ENCODE results near the gene INHBE.
A peak's percentile ranks its signal among the peaks of the same experiment; 100 is the strongest.
"Not testable (repeated sequence)": the region's sequence is repeated elsewhere in the genome, so short reads cannot be mapped to it uniquely, and the experiment has no call there.

INHBE gene

DNA sequence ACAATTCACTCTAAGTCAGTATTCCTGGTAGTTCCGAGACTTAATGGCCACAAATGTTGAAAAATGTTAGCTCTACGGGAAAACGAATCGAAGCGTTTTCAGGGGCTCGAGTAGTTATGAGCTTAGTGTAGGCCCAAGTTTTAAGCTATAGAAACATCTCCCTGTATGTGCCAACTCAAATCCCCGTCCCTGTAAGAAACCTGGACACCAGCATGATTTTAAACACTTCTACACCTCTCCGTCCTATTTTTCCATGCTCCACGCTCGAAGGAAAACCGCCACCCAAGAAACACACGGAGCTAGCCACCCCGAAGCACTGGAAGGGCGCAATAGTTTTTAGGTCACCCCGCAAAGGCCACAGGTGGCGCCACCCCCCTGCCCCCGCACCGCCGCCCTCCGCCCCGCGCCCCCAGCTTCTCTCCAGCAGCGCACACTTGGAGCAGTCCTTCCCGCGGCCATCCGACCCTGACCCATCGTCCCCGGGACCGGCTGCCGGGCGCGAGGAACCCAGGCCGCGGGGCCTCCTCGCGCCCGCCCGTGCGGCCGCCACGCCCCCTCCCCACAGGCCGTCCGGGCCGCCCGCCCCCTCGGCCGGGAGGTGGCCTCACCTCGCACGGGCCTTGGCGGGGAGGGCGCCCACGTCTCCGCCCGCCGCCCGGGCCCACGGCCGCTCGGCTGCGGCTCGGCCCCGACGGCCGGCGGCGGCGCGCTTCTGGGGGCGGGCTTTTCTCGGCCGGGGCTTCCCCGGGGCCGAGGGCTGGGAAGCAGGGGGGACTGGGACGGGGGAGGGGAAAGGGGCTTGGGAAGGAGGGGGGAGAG is 24.8 kb upstream of the INHBE start:
- Histone ChIP-seq H3K36me3 (ENCODE audit: insufficient read depth, low read length) (no peaks in the 10 kb centered on the region), H3K9ac (ENCODE audit: low read length) (peak overlapping the region; percentile 62), H3K4me3 (ENCODE audit: low read depth in 1 of 2, low read length in 2 of 2) (peak overlapping the region; percentile 52 to 58), H3K27ac (ENCODE audit: low read depth, low read length) (peak overlapping the region; percentile 84), H3K27me3 (ENCODE audit: control insufficient read depth in 1 of 2, insufficient read depth in 2 of 2, low read length in 2 of 2) (no peaks in the 10 kb centered on the region), H3K4me1 (ENCODE audit: insufficient read depth, low read length) (peaks cover 15% of the 10 kb centered on the region), H3K9me3 (ENCODE audit: low read length) (no peaks in the 10 kb centered on the region)

DNA sequence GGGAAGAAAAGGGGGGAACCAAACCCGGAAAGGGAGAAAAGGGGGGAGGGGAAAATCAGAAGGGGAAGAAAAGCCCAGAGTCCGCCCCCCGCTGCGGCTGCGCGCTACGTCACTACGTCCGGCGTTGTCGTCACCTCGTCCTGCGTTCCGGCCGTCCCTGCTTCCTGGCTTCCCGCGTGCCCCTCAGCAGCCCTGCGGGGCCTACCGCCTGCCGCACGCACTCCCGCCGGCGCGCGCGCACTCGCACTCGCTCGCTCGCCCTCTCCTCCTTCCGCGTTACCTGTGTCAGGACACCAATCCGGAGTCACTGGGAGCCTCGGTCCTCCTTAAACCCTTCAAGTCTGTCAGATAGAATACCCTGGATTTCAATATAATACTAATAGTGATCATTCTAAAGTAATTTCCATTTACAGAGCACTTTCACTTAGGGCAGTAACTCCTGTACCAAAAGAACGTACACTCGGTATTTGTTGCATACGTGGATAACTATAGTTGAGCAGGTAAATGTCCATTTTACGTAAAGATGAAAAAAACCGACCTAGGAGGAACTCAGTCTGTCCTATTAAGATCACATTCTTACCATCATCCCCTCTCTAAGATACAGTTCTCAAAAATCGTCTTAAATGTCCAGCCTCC is 24.1 kb upstream of the INHBE start, which contains the start of gene R3HDM2:
R3HDM2 (minus strand) TSS at position 113 of the 636 bp plus-strand sequence. CDS start 120,615 bp downstream, outside the sequence.
- H3K36me3 ChIP-seq (ENCODE audit: insufficient read depth, low read length), result no peaks in the 10 kb centered on the region
- H3K9ac ChIP-seq (ENCODE audit: low read length), result peak within 1 kb of the TSS; percentile 78
- peak within 1 kb of the TSS; percentile 52 to 58 for H3K4me3 ChIP-seq (ENCODE audit: low read depth in 1 of 2, low read length in 2 of 2)
- H3K9me3 ChIP-seq (ENCODE audit: low read length), result no peaks in the 10 kb centered on the region
- peak within 1 kb of the TSS; percentile 84 for H3K27ac ChIP-seq (ENCODE audit: low read depth, low read length)
- no peaks in the 10 kb centered on the region for H3K27me3 ChIP-seq (ENCODE audit: control insufficient read depth in 1 of 2, insufficient read depth in 2 of 2, low read length in 2 of 2)
- H3K4me1 ChIP-seq (ENCODE audit: insufficient read depth, low read length), result peaks cover 15% of the 10 kb centered on the region

DNA sequence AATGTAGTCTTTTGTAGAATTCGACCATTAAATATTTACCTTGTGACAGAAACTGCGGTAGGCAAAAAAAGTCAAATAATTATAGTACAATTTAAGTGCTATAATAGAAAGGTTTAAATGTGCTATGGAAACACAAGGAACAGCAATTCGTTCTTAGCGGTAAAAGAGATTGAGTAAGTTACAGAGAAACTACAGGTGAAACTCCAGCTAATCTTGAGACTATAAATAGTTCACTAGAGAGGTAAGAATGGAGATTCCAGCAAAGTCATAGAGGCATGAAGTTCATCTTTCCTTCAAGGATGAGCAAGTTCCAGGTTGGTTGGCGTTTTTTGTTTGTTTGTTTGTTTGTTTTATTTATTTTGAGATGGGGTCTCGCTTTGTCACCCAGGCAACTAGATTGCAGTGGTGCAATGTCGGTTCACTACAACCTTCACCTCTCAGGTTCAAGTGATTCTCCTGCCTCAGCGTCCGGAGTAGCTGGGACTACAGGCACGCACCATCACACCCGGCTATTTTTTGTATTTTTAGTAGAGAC is 23.4 kb upstream of the INHBE start:
- Histone ChIP-seq H3K9ac (ENCODE audit: low read length) (peak overlapping the region; percentile 78), H3K4me3 (ENCODE audit: low read depth in 1 of 2, low read length in 2 of 2) (peak overlapping the region in 1 of 2 donors; percentile 58)

DNA sequence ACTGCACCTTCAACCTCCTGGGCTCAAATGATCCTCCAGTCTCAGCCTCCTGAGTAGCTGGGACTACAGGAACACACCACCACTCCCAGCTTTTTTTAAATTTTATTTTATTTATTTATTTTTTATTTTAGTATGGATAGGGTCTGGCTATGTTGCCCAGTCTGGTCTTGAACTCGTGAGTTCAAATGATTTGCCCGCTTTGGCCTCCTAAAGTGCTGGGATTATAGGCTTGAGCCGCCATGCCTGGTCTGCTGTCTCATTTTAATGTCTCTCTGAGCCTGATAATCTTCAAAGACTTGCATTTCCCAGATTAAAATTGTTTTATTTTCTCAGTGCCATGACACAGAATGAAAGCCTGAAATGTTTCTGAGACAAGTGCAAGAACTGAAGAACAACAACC is 21.7 kb upstream of the INHBE start:
- no peaks in the 10 kb centered on the region for H3K9me3 ChIP-seq (ENCODE audit: low read length)
- H3K36me3 ChIP-seq (ENCODE audit: insufficient read depth, low read length), result no peaks in the 10 kb centered on the region
- no peak overlapping the region for H3K9ac ChIP-seq (ENCODE audit: low read length)
- H3K27ac ChIP-seq (ENCODE audit: low read depth, low read length), result no peak overlapping the region
- no peak overlapping the region for H3K4me3 ChIP-seq (ENCODE audit: low read depth in 1 of 2, low read length in 2 of 2)
- peaks cover 15% of the 10 kb centered on the region for H3K4me1 ChIP-seq (ENCODE audit: insufficient read depth, low read length)
- H3K27me3 ChIP-seq (ENCODE audit: control insufficient read depth in 1 of 2, insufficient read depth in 2 of 2, low read length in 2 of 2), result no peaks in the 10 kb centered on the region

More for the DNA sequence above, 23.4 kb upstream of the INHBE start:
- Histone ChIP-seq H3K27ac (ENCODE audit: low read depth, low read length) (peak overlapping the region; percentile 84), H3K27me3 (ENCODE audit: control insufficient read depth in 1 of 2, insufficient read depth in 2 of 2, low read length in 2 of 2) (no peaks in the 10 kb centered on the region), H3K9me3 (ENCODE audit: low read length) (no peaks in the 10 kb centered on the region), H3K4me1 (ENCODE audit: insufficient read depth, low read length) (peaks cover 15% of the 10 kb centered on the region), H3K36me3 (ENCODE audit: insufficient read depth, low read length) (no peaks in the 10 kb centered on the region)

DNA sequence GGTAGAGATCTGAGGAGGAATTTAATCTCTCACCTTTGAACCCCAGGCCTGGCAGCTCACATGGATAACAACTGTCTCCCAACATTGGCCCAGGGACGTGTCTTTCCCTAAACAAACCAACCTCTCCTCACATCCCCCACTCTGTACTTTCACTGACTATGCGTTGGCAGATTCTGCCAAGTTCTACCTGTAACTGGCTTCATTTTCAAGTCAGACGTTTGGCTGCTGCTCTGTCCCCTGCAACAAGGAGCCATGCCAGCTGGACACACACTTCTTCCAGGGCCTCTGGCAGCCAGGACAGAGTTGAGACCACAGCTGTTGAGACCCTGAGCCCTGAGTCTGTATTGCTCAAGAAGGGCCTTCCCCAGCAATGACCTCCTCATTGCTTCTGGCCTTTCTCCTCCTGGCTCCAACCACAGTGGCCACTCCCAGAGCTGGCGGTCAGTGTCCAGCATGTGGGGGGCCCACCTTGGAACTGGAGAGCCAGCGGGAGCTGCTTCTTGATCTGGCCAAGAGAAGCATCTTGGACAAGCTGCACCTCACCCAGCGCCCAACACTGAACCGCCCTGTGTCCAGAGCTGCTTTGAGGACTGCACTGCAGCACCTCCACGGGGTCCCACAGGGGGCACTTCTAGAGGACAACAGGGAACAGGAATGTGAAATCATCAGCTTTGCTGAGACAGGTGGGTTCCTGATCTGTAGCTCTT is 20.4 kb upstream of the INHBE start, which contains the start of gene INHBC:
INHBC (plus strand) TSS at position 268 of the 707 bp plus-strand sequence; CDS start at position 371, 103 bp downstream.
- Histone ChIP-seq H3K27ac (ENCODE audit: low read depth, low read length) (no peak within 1 kb of the TSS), H3K9ac (ENCODE audit: low read length) (no peak within 1 kb of the TSS), H3K36me3 (ENCODE audit: insufficient read depth, low read length) (no peaks in the 10 kb centered on the region), H3K27me3 (ENCODE audit: control insufficient read depth in 1 of 2, insufficient read depth in 2 of 2, low read length in 2 of 2) (no peaks in the 10 kb centered on the region), H3K4me3 (ENCODE audit: low read depth in 1 of 2, low read length in 2 of 2) (no peak within 1 kb of the TSS), H3K4me1 (ENCODE audit: insufficient read depth, low read length) (peaks cover 8% of the 10 kb centered on the region), H3K9me3 (ENCODE audit: low read length) (no peaks in the 10 kb centered on the region)

DNA sequence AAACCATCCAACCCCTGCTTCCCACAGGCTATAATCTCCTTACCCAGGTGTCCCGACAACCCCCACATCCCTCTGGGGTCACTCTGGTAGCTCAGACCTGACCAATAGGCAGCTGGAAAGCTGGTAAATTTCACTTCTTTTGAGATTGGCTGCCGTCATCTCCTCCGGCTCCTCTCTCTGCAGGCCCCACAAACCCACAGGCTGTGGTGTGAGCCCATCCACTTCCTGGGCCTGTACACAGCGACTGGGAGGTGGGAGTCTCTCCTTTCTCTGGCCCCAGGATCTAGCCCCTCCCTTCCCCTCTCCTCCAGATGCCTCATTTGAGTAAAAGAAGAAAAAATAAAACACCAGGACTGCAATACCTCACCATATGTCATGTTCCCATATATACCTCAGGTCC is 19.8 kb upstream of the INHBE start:
- Histone ChIP-seq H3K9ac (ENCODE audit: low read length) (no peak overlapping the region), H3K27ac (ENCODE audit: low read depth, low read length) (no peak overlapping the region), H3K27me3 (ENCODE audit: control insufficient read depth in 1 of 2, insufficient read depth in 2 of 2, low read length in 2 of 2) (no peaks in the 10 kb centered on the region), H3K4me1 (ENCODE audit: insufficient read depth, low read length) (peaks cover 5% of the 10 kb centered on the region), H3K9me3 (ENCODE audit: low read length) (no peaks in the 10 kb centered on the region), H3K4me3 (ENCODE audit: low read depth in 1 of 2, low read length in 2 of 2) (no peak overlapping the region), H3K36me3 (ENCODE audit: insufficient read depth, low read length) (no peaks in the 10 kb centered on the region)

- no peak overlapping the region for H3K27ac ChIP-seq (ENCODE audit: low read depth, low read length)
- no peaks in the 10 kb centered on the region for H3K4me1 ChIP-seq (ENCODE audit: insufficient read depth, low read length)
- H3K9ac ChIP-seq (ENCODE audit: low read length), result no peak overlapping the region
Measured at GRCh38 chr12:57438400-57438799, 16.7 kb upstream of the INHBE start.

DNA sequence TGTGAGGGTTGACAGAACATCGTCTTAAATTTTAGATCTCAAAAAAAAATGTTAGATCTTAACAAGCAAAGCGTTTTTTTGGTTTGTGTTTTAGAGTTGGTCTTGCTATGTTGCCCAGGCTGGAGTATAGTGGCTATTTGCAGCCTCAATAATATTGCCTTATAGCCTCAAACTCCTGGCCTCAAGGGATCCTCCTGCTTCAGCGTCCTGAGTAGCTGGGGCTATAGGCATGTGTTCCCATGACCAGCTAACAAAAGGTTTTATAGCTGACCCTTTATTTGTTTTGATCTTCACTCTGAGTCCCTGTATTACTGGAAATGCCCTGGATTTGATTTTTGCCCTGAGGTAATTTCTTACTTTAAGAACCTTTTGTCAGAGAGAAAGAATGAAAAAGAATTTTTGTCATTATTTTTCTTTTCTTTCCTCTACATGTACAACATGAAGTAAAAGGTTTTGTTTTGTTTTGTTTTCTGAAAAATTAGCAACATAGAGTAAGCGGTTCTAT is 15.3 kb upstream of the INHBE start:
- Histone ChIP-seq H3K9ac (ENCODE audit: low read length) (no peak overlapping the region), H3K36me3 (ENCODE audit: insufficient read depth, low read length) (no peaks in the 10 kb centered on the region), H3K27ac (ENCODE audit: low read depth, low read length) (no peak overlapping the region), H3K9me3 (ENCODE audit: low read length) (no peaks in the 10 kb centered on the region), H3K4me1 (ENCODE audit: insufficient read depth, low read length) (no peaks in the 10 kb centered on the region), H3K27me3 (ENCODE audit: control insufficient read depth in 1 of 2, insufficient read depth in 2 of 2, low read length in 2 of 2) (no peaks in the 10 kb centered on the region), H3K4me3 (ENCODE audit: low read depth in 1 of 2, low read length in 2 of 2) (no peak overlapping the region)

More at GRCh38 chr12:57438400-57438799, 16.7 kb upstream of the INHBE start:
- Histone ChIP-seq H3K27me3 (ENCODE audit: control insufficient read depth in 1 of 2, insufficient read depth in 2 of 2, low read length in 2 of 2) (no peaks in the 10 kb centered on the region), H3K36me3 (ENCODE audit: insufficient read depth, low read length) (no peaks in the 10 kb centered on the region), H3K4me3 (ENCODE audit: low read depth in 1 of 2, low read length in 2 of 2) (no peak overlapping the region), H3K9me3 (ENCODE audit: low read length) (no peaks in the 10 kb centered on the region)

DNA sequence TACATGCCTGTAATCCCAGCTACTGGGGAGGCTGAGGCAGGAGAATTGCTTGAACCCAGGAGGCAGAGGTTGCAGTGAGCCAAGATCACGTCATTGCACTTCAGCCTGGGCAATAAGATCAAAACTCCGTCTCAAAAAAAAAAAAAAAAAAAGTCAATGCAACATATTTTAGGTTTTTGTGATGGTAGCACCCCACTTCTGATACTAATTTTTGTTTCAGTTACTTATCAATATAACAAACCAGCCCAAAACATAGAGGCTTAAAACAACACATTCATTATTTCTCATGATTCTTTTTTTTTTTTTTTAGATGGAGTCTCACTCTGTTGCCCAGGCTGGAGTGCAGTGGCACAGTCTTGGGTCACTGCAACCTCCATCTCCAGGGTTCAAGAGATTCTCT is 13.7 kb upstream of the INHBE start:
- not testable (repeated sequence) for H3K4me1 ChIP-seq (ENCODE audit: insufficient read depth, low read length)

DNA sequence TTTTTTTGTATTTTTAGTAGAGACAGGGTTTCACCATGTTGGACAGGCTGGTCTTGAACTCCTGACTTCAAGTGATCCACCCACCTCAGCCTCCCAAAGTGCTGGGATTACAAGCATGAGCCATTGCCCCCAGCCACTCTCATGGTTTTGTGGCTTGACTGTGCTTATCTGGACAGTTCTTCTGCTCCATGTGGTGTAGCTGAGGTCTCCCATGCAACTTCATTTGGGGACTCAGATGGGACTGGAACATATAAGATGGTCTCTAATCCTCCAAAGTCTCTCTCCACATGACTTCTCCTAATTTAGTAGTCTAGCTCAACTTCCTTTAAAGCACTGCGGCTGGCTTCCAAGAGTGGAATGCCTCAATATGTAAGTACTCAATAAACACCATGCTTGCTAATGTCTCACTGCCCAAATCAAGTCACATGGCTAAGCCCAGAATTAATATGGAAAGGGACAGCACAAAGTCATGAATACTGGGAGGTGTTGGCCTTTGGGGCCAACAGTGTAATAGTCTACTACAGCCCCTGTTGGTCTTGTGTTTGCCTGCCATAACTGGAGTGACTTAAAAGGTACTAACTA is 13.2 kb upstream of the INHBE start:
- Histone ChIP-seq H3K27ac (ENCODE audit: low read depth, low read length) (no peak overlapping the region), H3K9ac (ENCODE audit: low read length) (no peak overlapping the region), H3K27me3 (ENCODE audit: control insufficient read depth in 1 of 2, insufficient read depth in 2 of 2, low read length in 2 of 2) (no peaks in the 10 kb centered on the region), H3K9me3 (ENCODE audit: low read length) (no peaks in the 10 kb centered on the region), H3K36me3 (ENCODE audit: insufficient read depth, low read length) (no peaks in the 10 kb centered on the region), H3K4me1 (ENCODE audit: insufficient read depth, low read length) (no peaks in the 10 kb centered on the region), H3K4me3 (ENCODE audit: low read depth in 1 of 2, low read length in 2 of 2) (no peak overlapping the region)

More for the DNA sequence above, 13.7 kb upstream of the INHBE start:
- H3K36me3 ChIP-seq (ENCODE audit: insufficient read depth, low read length); H3K27ac ChIP-seq (ENCODE audit: low read depth, low read length); H3K4me3 ChIP-seq (ENCODE audit: low read depth in 1 of 2, low read length in 2 of 2); H3K27me3 ChIP-seq (ENCODE audit: control insufficient read depth in 1 of 2, insufficient read depth in 2 of 2, low read length in 2 of 2); H3K9me3 ChIP-seq (ENCODE audit: low read length); H3K9ac ChIP-seq (ENCODE audit: low read length): not testable (repeated sequence)

DNA sequence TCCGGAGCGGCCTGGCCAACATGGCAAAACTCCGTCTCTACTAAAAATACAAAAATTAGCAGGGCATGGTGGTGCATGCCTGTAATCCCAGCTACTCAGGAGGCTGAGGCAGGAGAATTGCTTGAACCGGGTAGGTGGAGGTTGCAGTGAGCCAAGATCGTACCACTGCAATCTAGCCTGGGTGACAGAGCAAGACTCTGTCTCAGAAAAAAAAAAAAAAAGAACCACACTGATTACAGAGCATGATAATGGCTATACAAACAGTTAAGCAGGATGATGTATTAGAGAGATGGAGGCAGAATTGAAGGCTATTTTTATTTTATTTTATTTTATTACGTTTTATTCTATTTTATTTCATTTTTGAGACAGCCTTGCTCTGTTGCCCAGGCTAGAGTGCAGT is 10.8 kb upstream of the INHBE start:
- H3K27ac ChIP-seq (ENCODE audit: low read depth, low read length); H3K36me3 ChIP-seq (ENCODE audit: insufficient read depth, low read length); H3K4me1 ChIP-seq (ENCODE audit: insufficient read depth, low read length); H3K4me3 ChIP-seq (ENCODE audit: low read depth in 1 of 2, low read length in 2 of 2); H3K27me3 ChIP-seq (ENCODE audit: control insufficient read depth in 1 of 2, insufficient read depth in 2 of 2, low read length in 2 of 2); H3K9ac ChIP-seq (ENCODE audit: low read length); H3K9me3 ChIP-seq (ENCODE audit: low read length): not testable (repeated sequence)

Data from muscle layer of colon (tissue), 2 donors.